LoVo (cell line): ENCODE measurements around the gene ANKMY1.

ENCODE experiments used
- DNase-seq: peaks from one replicate; pipeline ENCODE4 v3.0.0-alpha.2; 2016; ENCODE audit warnings: low spot score

The ANKMY1 gene, protein sequence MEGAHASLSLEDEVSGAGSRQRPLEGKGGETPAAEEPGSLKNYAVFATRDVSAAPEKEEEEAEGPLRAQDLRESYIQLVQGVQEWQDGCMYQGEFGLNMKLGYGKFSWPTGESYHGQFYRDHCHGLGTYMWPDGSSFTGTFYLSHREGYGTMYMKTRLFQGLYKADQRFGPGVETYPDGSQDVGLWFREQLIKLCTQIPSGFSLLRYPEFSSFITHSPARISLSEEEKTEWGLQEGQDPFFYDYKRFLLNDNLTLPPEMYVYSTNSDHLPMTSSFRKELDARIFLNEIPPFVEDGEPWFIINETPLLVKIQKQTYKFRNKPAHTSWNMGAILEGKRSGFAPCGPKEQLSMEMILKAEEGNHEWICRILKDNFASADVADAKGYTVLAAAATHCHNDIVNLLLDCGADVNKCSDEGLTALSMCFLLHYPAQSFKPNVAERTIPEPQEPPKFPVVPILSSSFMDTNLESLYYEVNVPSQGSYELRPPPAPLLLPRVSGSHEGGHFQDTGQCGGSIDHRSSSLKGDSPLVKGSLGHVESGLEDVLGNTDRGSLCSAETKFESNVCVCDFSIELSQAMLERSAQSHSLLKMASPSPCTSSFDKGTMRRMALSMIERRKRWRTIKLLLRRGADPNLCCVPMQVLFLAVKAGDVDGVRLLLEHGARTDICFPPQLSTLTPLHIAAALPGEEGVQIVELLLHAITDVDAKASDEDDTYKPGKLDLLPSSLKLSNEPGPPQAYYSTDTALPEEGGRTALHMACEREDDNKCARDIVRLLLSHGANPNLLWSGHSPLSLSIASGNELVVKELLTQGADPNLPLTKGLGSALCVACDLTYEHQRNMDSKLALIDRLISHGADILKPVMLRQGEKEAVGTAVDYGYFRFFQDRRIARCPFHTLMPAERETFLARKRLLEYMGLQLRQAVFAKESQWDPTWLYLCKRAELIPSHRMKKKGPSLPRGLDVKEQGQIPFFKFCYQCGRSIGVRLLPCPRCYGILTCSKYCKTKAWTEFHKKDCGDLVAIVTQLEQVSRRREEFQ

DNA sequence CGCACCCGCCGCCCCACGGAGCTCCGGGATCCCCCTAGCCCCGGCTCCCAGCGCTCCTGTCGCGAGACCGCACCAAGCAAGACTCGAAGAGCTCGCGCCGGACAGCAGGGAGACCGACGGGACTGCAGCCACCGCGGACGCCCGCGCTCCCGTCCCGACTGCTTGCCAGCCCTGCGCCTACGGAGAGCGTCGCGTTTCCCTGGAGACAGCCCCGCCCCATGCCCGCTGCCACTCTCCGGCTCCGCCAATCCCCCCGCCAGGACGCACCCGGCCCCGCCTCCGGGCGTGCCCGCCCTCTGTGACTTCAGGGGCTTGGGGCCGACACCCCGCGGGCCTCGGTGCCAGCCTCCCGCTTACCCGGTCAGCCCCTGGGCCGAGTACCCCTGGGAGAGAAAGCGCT, at the start of gene ANKMY1:
Gene ANKMY1, minus strand, starts transcription at position 181 of the 400 bp plus-strand sequence. CDS start 653 bp downstream, outside the sequence.
- no peak for DNase-seq

- no peak for DNase-seq
Measured at GRCh38 chr2:240605867-240606743, 48.3 kb upstream of the ANKMY1 start.

- DNase-seq: peak; percentile 86
Measured at GRCh38 chr2:240604939-240605716, 47.3 kb upstream of the ANKMY1 start.

- DNase-seq: peak; percentile 72
Measured at GRCh38 chr2:240604291-240604938, 46.6 kb upstream of the ANKMY1 start.

- DNase-seq: no peak
Measured at GRCh38 chr2:240603846-240604245, 46.1 kb upstream of the ANKMY1 start.

GRCh38 chr2:240603081-240603835, 45.5 kb upstream of the ANKMY1 start:
- no peak for DNase-seq

DNA sequence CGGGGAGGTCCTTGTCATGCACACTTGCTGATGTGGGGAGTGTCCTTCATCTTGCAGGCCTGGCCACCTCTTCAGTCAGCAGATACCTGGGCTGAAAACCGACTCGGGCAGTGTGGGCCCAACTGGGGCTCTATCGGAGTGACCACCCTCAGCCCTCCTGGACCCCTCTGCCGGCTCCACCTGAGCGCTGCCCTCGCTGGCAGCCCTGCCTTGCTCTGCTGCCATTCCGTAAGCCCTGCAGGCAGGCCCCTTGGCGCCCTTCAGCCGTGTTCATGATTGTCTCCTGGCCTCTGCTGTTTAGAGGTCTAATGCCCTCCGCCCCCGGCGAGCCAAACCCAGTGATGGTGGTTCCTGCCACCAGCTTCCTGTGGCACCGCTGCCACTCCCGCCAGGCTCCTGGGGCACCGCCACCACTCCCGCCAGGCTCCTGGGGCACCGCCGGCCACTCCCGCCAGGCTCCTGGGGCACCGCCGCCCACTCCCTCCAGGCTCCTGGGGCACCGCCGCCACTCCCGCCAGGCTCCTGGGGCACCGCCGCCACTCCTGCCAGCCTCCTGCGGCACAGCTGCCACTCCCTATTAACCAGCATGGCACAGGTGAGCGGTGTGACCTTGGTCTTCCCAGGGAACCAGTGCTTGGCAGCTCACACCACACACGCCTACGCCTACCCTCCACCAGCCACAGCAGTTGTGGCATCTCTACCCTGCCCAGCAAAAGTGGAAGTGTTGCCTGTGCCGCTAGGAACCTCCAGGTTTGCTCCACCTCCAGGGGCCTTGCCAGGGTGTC, 44.7 kb upstream of the ANKMY1 start:
- no peak for DNase-seq

DNA sequence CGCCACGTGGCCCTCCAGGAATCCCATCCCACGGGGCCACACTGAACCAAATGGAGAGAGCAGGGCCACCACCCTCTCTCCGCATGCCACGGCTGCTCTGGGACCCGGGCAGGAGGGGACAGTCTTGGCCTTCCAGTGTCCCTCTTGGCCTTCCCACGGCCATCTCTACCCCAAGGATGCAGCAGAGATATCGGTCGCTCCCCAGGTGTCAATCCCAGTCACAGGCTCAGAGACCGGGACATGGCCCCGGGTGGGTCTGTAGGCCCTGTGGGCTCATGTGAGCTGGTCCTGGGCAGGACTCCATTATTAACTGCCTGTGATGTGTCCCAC, 44.0 kb upstream of the ANKMY1 start:
- no peak for DNase-seq

DNA sequence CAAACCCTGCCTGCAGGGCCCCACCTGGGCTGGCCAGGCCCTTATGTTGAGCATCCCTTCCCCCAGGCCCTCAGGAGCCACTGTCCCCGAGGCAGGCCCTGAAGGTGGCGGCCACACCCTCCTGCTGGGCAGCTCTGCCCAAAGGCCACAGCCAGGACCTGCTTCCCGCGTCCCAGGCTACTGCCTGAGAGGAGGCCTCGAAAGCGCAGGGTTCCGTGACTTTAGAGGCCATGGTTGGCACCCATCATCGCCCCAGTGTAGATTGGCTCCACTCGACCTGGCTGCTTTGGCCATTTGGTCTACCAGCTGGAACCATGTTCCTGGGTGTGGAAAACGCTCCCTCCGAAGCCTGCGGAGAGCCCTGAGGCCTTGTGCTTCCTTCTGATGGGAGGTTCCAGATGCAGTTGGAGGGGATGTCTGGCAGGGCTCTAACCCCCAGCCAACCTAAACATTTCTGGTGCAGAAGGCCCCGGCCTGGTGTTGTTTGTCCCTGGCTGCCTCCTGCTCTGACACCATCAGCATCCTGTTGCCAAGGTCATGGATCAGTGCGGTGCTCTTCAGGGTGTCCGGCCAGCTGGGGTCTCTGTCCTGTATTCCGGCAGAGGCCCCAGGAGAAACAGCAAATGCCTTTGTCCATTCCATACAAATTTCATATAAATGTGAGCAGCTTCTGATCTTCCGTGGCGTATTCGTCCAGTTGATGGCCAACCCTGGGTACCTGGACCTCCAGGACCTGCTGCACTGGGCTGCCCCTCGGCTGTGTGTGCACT, 43.5 kb upstream of the ANKMY1 start:
- DNase-seq: no peak

DNA sequence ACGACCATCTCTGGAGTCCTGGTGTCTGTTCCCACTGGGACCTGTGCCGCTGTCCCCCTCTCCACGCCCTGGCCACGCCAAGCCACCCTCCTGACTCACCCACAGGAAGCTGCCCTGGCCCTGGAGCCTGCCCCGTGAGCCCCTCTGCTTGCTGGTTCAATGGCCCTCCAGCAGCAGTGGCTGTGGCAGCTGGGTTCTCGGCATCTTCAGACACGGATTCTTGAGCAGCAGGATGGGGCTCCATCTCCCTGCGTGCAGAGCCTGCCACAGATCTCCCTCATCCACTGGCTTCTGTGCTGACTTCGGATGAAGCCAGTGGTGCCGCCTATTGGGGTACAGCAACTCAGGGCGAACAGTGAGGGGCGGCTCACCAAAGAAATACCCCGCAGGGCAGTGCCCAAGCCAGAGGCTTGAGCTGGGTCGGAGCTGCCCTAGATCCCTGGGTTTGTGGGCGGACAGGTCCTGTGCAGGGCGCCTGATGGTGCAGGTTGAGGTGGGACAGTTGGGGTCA, 42.7 kb upstream of the ANKMY1 start:
- DNase-seq: no peak

DNA sequence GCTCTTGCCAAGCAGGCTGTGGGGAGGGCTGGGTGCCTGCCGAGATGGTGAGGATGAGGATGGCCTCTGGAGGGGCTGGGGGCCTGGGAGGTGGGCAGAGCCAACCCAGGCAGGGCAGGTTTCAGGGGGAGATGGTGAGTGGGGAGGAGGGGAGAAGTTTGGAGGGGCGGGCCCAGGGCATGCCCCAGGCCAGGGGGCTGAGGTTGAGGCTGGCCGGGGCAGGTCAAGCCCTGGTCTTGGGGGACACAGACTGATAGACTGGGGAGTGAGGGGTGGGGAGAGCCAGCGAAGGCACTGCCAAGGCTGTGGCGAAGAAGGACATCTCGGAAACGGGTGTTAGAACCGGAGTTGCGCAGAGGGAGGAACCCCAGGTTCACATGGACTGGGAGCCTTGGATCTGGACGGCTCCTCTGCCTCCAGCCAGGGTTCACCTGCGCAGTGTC, 41.4 kb upstream of the ANKMY1 start:
- DNase-seq: no peak

- DNase-seq: no peak
Measured at GRCh38 chr2:240598311-240598911, 40.6 kb upstream of the ANKMY1 start.

DNA sequence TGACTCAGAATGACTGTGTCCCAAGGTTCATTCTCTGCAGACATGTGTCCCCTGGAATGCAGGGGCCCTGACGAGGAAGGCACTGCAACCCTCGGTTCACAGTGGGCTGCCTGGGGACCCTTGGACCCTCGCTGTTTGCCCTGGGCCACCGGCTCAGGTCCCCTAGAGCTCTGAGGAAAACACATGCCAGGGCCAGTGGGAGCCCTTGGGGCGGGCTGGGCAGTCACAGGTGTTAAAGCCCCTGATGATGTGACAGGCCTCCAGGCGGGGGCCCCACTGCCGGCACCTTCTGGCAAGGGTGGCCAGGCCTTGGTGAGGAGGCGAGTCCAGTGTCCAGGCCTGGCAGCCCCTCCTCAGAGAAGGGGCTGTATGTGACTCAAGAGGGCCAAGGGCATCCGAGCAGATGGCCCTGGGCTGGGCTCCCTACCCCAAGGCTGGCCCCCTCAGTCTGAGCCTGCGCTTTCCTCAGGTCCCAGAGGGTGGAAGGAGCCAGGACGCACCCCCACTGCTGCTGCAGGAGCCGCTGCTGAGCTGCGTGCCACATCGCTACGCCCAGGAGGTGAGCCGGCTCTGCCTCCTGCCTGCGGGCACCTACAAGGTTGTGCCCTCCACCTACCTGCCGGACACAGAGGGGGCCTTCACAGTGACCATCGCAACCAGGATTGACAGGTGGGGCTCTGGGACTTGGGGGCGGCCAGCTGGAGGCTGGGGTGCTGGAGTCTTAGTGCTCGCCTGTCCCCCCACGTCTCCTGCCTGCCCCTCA, 39.8 kb upstream of the ANKMY1 start:
- no peak for DNase-seq

GRCh38 chr2:240597054-240597418, 39.2 kb upstream of the ANKMY1 start:
- DNase-seq: no peak

DNA sequence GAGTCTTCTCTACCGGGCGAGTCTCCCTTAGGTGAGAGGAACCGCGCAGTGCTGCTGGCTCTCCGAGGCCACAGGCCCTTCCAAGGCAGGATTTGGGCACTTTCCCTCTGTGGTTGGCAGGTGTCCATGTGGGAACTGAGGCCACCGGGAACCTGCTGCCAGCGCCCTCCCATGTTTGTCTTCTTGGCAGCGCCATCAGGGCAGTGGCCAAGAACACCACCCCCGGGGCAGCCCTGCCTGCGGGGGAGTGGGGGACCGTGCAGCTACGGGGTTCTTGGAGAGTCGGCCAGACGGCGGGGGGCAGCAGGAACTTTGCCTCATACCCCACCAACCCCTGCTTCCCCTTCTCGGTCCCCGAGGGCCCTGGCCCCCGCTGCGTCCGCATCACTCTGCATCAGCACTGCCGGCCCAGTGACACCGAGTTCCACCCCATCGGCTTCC, 38.7 kb upstream of the ANKMY1 start:
- no peak for DNase-seq

- no peak for DNase-seq
Measured at GRCh38 chr2:240596080-240596460, 38.3 kb upstream of the ANKMY1 start.
